IPS-15b (cell line): ENCODE data around the gene SIRPA.
A peak's percentile ranks its signal among the peaks of the same experiment; 100 is the strongest.

Experiments used
- H3K27me3 ChIP-seq: one replicate; pipeline ENCODE4 v1.6.1; 2013; ENCODE audit warnings: low read length; ENCODE audit not compliant: control insufficient read depth, insufficient read depth
- H3K36me3 ChIP-seq: one replicate; pipeline ENCODE4 v1.6.1; 2013; ENCODE audit warnings: low read length; ENCODE audit not compliant: control insufficient read depth, insufficient read depth
- H3K4me1 ChIP-seq: one replicate; pipeline ENCODE4 v1.6.1; 2013; ENCODE audit warnings: mild to moderate bottlenecking, low read length; ENCODE audit not compliant: control insufficient read depth, insufficient read depth
- H3K4me3 ChIP-seq: one replicate; pipeline ENCODE4 v1.5.1; 2013; ENCODE audit warnings: low read depth, low read length
- H3K9ac ChIP-seq: one replicate; pipeline ENCODE4 v1.6.1; 2013; ENCODE audit warnings: low read depth, mild to moderate bottlenecking, low read length
- H3K9me3 ChIP-seq: one replicate; pipeline ENCODE4 v1.6.1; 2013; ENCODE audit warnings: mild to moderate bottlenecking, low read length; ENCODE audit not compliant: control insufficient read depth, insufficient read depth

Gene SIRPA

DNA sequence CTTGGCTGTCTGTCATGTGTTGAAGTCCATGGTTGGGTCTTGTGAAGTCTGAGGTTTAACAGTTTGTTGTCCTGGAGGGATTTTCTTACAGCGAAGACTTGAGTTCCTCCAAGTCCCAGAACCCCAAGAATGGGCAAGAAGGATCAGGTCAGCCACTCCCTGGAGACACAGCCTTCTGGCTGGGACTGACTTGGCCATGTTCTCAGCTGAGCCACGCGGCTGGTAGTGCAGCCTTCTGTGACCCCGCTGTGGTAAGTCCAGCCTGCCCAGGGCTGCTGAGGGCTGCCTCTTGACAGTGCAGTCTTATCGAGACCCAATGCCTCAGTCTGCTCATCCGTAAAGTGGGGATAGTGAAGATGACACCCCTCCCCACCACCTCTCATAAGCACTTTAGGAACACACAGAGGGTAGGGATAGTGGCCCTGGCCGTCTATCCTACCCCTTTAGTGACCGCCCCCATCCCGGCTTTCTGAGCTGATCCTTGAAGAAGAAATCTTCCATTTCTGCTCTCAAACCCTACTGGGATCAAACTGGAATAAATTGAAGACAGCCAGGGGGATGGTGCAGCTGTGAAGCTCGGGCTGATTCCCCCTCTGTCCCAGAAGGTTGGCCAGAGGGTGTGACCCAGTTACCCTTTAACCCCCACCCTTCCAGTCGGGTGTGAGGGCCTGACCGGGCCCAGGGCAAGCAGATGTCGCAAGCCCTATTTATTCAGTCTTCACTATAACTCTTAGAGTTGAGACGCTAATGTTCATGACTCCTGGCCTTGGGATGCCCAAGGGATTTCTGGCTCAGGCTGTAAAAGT lies 43.5 kb downstream of the SIRPA start:
- no peaks in the 10 kb centered on the region for H3K9me3 ChIP-seq
- no peaks in the 10 kb centered on the region for H3K36me3 ChIP-seq
- H3K4me3 ChIP-seq, result no peak overlapping the region
- H3K9ac ChIP-seq, result no peak overlapping the region
- H3K27me3 ChIP-seq, result no peaks in the 10 kb centered on the region
- no peaks in the 10 kb centered on the region for H3K4me1 ChIP-seq

DNA sequence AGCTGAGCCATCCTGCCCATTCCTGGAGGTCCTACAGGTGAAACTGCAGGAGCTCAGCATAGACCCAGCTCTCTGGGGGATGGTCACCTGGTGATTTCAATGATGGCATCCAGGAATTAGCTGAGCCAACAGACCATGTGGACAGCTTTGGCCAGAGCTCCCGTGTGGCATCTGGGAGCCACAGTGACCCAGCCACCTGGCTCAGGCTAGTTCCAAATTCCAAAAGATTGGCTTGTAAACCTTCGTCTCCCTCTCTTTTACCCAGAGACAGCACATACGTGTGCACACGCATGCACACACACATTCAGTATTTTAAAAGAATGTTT lies 44.0 kb downstream of the SIRPA start:
- Histone ChIP-seq H3K9me3 (no peaks in the 10 kb centered on the region), H3K4me1 (no peaks in the 10 kb centered on the region), H3K36me3 (no peaks in the 10 kb centered on the region), H3K9ac (no peak overlapping the region), H3K27me3 (no peaks in the 10 kb centered on the region), H3K4me3 (no peak overlapping the region)

DNA sequence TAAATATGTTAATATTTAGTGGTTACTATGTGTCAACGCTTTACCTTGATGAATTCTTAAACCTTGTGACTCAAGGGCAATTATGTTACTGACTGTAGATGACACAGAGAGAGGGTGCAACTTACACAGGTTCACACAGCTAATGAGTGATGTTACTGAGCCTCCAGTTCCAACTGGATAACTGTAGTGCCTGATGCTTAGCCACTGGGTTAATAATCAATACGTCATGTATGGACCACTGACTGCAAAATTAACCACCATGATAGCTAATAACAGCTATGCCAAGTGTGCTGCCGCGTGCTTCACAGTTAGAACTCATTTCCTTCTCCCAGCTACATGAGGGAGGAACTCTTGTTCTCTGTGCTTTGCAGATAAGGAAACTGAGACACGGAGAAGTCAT lies 45.4 kb downstream of the SIRPA start:
- H3K36me3 ChIP-seq, result no peaks in the 10 kb centered on the region
- H3K4me1 ChIP-seq, result no peaks in the 10 kb centered on the region
- H3K9me3 ChIP-seq, result no peaks in the 10 kb centered on the region

DNA sequence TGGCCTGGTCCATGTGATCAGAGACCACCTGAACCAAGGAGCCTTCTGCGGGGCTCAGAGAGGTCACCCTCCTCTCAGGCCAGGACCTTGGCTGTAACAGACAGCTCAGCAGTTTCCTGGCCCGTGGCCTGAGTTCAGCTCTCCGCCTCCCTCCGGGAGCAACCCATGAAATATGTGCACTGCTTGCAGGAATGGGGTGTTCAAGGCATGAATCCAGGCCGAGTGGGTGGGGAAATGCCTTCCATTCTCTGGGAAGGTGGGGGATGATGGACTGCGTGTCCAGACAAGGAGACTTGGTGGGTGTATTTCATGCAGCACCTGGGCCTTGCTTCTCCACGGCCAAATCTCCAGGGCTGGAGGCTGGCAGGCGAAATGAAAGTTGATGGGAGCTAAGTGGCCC lies 46.0 kb downstream of the SIRPA start:
- no peak overlapping the region for H3K9ac ChIP-seq
- H3K27me3 ChIP-seq, result peaks cover 17% of the 10 kb centered on the region
- no peaks in the 10 kb centered on the region for H3K36me3 ChIP-seq
- no peaks in the 10 kb centered on the region for H3K4me1 ChIP-seq
- H3K9me3 ChIP-seq, result no peaks in the 10 kb centered on the region
- H3K4me3 ChIP-seq, result no peak overlapping the region

More for the DNA sequence above, 45.4 kb downstream of the SIRPA start:
- Histone ChIP-seq H3K27me3 (peaks cover 10% of the 10 kb centered on the region), H3K9ac (no peak overlapping the region), H3K4me3 (no peak overlapping the region)

DNA sequence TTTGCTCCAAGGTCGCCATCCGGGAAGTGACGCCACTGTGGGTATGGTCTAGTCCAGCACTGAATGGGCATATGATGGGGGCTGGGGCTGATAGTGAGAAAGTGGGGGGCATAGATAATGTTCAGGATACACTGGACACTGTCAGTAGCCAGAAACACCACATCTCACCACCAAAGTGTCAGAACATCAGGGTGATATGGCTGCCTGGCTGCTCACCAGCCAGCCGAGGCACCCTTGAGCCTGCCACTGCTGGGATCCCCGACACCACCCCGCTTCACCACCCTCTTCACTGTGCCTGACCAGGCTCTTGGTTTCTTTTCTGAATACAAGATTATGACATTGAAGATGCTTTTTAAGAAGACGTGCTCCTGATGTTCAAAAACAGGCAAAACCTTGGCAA lies 46.9 kb downstream of the SIRPA start:
- peaks cover 23% of the 10 kb centered on the region for H3K27me3 ChIP-seq
- H3K9ac ChIP-seq, result no peak overlapping the region
- H3K36me3 ChIP-seq, result no peaks in the 10 kb centered on the region
- H3K4me1 ChIP-seq, result no peaks in the 10 kb centered on the region
- no peak overlapping the region for H3K4me3 ChIP-seq
- no peaks in the 10 kb centered on the region for H3K9me3 ChIP-seq

DNA sequence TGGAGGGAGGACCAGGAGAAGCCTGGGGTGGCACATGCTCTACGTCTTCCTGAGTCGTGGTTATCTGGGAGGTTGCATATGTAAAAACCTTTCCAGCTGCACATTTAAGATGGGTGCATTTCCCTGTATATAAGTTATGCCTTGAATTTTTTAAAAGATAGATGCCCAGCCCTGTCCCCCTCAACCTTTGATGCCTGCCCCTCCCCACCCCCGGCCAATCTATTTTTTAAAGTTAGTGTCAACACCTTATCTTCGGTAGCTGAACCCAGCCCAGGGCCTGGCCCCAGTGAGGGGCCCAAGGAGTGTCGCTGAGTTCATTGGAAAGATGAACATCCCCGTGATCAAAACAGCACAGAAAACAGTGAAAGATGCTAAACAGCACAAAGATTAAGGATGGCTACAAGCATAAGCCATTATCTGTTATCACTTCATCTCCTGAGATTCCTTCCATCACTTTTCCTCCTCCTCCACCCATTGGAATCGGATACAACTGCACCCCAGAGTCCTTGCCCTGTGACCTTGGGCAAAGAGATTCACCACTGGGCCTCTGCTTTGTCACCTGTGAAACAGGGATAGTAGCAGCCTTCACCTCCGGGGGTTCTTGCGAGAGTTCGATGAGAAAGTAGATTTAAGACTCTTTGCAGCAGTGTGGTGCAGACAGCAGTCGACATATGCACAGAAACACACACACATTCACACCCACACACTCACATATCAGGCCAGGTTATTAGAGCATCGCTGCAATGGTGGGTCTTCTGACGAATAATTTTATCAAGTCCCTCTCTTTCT lies 47.5 kb downstream of the SIRPA start:
- Histone ChIP-seq H3K36me3 (no peaks in the 10 kb centered on the region), H3K4me3 (no peak overlapping the region), H3K9me3 (no peaks in the 10 kb centered on the region), H3K27me3 (peaks cover 27% of the 10 kb centered on the region), H3K9ac (no peak overlapping the region), H3K4me1 (peaks cover 3% of the 10 kb centered on the region)

DNA sequence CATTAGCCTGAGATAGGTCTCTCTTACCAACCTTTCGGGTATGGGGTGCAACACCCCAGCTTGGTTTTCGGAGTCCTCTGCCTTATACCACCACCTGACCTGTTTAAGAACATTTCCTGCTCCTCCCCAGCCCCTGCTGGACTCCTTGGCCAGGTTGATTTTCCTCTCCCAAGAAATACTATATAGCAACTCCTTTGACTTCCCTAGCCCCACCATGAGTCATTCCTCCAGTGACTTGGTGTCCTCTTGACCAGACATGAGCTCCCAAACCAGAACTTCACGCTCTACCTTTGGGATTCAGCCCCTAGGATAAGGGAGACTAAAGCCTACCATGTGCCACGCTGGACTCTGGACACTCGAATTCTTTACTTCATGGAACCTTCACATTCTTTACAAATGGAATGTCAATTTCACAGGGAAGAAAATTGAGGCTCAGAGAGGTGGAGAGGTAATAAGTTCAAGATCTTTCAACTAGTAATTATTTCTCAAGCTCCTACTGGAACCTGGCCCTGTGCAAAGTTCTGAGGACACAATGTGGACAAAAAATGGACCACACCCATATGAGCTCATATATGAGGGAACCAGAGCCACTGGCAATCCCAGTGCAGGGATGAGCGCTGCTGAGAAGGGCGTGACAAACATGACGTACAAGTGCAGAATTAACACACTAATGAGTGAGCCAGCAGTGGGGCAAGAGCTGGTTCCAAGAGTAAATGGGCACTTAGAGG lies 48.2 kb downstream of the SIRPA start:
- no peak overlapping the region for H3K4me3 ChIP-seq
- no peaks in the 10 kb centered on the region for H3K9me3 ChIP-seq
- H3K27me3 ChIP-seq, result peaks cover 33% of the 10 kb centered on the region
- no peak overlapping the region for H3K9ac ChIP-seq
- H3K4me1 ChIP-seq, result peaks cover 3% of the 10 kb centered on the region
- H3K36me3 ChIP-seq, result no peaks in the 10 kb centered on the region

DNA sequence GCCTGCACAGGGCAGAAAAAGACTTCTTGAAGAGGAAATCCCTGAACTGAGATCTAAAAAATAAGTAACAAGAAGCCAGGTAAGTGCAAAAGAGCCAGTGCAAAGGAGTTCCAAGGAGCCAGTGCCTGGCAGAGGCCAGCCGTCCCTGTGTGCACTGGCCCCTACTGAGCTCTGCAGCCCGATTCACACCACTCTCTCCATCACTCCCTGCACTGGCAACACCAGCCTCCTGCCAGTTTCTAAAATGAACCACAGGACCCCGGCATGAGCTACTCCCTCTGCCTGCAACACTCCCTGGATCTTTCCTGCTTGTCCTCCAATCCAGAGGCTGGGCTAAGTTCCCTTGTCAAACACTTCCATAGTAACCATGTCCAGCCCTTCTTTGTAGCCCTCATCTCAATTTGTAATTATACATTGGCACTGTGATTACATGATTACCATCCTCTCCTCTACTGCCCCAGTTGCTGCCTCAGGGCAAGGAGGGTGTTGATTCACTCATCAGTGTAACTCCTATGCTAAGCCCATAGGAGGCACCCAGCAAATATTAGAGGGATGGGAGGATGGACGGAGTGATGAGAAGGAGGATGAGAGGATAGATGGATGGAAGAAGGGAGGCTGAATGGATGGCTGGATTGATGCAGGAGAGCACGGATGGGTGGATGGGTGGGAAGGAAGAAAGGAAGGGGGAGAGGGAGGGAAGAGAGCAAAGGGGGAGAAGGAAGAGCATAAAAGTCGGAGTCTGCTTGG lies 49.3 kb downstream of the SIRPA start:
- no peaks in the 10 kb centered on the region for H3K36me3 ChIP-seq
- no peaks in the 10 kb centered on the region for H3K9me3 ChIP-seq
- H3K4me3 ChIP-seq, result no peak overlapping the region
- peaks cover 33% of the 10 kb centered on the region for H3K27me3 ChIP-seq
- H3K4me1 ChIP-seq, result peaks cover 6% of the 10 kb centered on the region
- no peak overlapping the region for H3K9ac ChIP-seq

DNA sequence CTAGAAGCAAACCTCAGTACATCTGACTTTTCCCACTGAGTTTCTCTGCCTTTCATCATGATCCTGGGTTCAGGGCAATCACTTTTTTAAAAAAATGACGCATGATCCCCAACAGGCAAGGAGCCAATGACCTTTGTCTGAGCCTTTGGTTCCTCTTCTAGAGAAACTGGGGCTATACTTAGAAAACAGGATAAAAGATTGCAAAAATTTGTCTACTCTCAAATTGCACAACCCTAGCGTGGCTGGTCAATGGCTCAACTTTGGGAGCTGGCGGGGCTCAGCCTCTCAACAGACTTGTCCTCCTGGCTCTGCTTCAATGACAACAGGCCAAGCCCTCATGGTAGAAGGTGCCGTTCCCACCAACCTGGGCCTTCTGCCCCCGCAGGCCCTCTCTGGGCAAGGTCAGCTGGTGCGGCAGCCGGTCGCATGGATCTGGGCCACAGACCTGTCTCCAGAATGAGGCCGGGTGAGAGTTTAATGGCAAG lies 50.0 kb downstream of the SIRPA start:
- Histone ChIP-seq H3K36me3 (no peaks in the 10 kb centered on the region), H3K9ac (no peak overlapping the region), H3K27me3 (peaks cover 33% of the 10 kb centered on the region), H3K4me1 (peaks cover 6% of the 10 kb centered on the region), H3K4me3 (no peak overlapping the region), H3K9me3 (no peaks in the 10 kb centered on the region)

DNA sequence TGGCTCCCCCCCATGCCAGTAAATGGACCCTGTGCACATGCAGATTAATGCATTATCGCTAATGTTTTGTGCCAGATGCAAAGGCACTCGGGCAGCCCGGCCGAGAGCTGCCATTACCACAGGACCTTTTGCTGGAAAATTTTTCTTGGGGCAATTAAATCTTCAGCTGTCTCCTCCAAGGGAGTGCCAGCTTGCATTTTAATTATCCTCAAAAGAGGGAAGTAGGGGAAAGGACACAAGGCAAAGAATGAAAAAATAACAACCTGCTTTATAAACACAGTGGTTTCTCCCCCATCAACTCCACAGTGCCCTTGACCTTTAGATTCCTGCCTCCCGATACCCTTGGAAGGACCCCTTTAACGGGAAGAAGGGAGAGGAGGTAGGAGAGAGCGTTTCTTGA lies 50.5 kb downstream of the SIRPA start:
- H3K9ac ChIP-seq, result no peak overlapping the region
- no peaks in the 10 kb centered on the region for H3K36me3 ChIP-seq
- no peaks in the 10 kb centered on the region for H3K9me3 ChIP-seq
- H3K27me3 ChIP-seq, result peaks cover 33% of the 10 kb centered on the region
- peaks cover 6% of the 10 kb centered on the region for H3K4me1 ChIP-seq
- H3K4me3 ChIP-seq, result no peak overlapping the region

DNA sequence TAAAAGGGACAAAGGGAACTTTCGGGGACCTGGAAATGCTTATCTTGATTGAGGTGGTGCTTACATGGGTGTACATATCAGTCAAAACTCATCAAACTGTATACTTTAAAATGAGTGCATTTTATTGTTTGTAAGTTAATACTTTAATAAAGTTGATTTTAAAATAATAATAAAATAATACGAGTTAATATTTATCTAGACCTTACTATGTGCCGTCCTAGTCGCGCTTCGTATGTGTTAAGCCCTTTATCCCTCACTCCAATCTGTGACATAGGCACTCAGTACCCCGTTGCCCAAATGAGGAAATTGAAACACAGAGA lies 51.2 kb downstream of the SIRPA start:
- H3K4me3 ChIP-seq, result peak overlapping the region; percentile 66
- H3K9ac ChIP-seq, result no peak overlapping the region
- no peaks in the 10 kb centered on the region for H3K9me3 ChIP-seq
- peaks cover 11% of the 10 kb centered on the region for H3K4me1 ChIP-seq
- peaks cover 33% of the 10 kb centered on the region for H3K27me3 ChIP-seq
- H3K36me3 ChIP-seq, result no peaks in the 10 kb centered on the region
